T-helper 17 cell (primary cell): ENCODE results near the gene PLEKHO2. TPM values are rescaled to one million over a fixed set of nuclear protein-coding genes. Genes with fewer than 3 reads are reported as not detected.

ENCODE experiments used
- ATAC-seq: fragments of 150-1000 bp; cut with Tn5 transposase; 2 replicates; pipeline ENCODE4 v1.10.0; 2021; ENCODE audit warnings: mild to moderate bottlenecking, moderate library complexity
- DNase-seq, 3 donors: peaks; one replicate each; pipeline versions ENCODE4 v3.0.0 to v3.0.0-alpha.2; 2020 to 2021
- H3K9me3 ChIP-seq: one replicate; pipeline ENCODE4 v1.7.0; 2013; ENCODE audit warnings: low read length, mild to moderate bottlenecking; ENCODE audit not compliant: control insufficient read depth, poor library complexity, severe bottlenecking
- H3K27ac Mint-ChIP-seq: one replicate; pipeline ENCODE4 v1.8.0; 2022; ENCODE audit warnings: mild to moderate bottlenecking, moderate library complexity, mixed read lengths
- H3K27me3 Mint-ChIP-seq: one replicate; pipeline ENCODE4 v1.8.0; 2022; ENCODE audit warnings: mixed read lengths
- H3K36me3 Mint-ChIP-seq: one replicate; pipeline ENCODE4 v1.8.0; 2022; ENCODE audit warnings: low read depth, mixed read lengths
- H3K4me1 Mint-ChIP-seq: one replicate; pipeline ENCODE4 v1.8.0; 2022; ENCODE audit warnings: mild to moderate bottlenecking, mixed read lengths
- H3K4me3 Mint-ChIP-seq: one replicate; pipeline ENCODE4 v1.8.0; 2022; ENCODE audit warnings: mild to moderate bottlenecking, moderate library complexity, mixed read lengths
- total RNA-seq, 4 donors: library from RNA in 2 of 4; stranded (reverse) in 2 of 4; gene quantifications; one replicate each; pipeline ENCODE4 v1.2.3 and lab custom pipeline; 2022 to 2026

Gene PLEKHO2
- total RNA-seq, 2 donors from 2014 or later: 16.3 to 18.2 TPM

DNA sequence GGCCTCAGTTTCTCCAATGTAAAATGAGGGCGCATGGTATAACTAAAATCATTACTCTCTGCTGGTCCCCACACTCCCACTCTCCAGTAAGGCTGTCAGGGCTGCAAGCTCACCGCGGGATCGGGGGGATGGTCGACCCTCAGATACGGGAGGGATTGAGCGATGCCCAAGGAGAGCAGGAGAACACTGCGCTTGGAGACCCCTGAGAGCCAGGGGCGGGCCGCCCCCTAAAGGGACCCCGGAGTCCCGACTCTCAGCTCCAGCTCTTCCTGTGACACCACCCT lies 713 bp upstream of the PLEKHO2 start:
- H3K27me3 Mint-ChIP-seq: no peaks in the 10 kb centered on the region
- no peaks in the 10 kb centered on the region for H3K9me3 ChIP-seq
- peaks cover 4% of the 10 kb centered on the region for H3K36me3 Mint-ChIP-seq
- H3K27ac Mint-ChIP-seq: peak overlapping the region; percentile 47
- ATAC-seq (no peak), DNase-seq (no peak)
- H3K4me3 Mint-ChIP-seq: peak overlapping the region; percentile 98
- peaks cover 74% of the 10 kb centered on the region for H3K4me1 Mint-ChIP-seq

DNA sequence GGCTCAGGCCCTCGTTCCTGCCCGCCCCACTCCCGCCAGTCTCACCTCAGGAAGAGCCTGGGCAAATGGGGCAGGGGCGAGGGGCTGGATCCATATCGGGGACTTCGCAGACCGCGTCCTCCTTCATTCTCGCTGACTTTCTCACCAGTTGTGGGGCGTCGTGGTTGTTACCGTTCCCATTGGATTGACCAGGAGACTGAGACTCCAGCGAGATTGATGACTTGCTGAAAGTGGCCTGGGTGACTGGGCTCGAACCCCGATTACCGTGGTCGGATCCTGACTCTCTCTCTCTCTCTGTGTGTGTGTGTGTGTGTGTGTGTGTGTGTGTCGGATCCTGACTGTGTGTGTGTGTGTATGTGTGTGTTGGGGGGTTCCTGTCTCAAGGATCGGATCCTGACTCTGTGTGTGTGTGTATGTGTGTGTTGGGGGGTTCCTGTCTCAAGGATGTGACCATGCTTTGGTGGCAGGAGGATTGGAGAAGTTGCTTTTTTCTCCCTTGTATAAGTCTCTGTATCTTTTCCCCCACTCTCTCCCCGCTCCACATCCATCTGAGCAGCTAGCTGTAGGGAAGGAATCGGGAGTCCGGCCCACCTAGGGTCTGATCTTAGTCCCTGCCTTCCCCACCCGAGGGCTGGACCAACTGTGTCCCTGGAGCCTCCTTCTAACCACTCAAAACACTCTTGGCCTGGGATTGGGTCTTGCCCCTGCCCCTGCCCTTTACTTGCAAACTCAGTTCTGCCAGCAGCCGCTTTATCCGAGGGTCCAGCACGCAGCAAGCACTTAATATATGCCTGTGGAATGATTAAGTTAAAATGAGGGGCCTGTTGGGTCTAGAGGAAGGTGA lies 603 bp downstream of the PLEKHO2 start:
- H3K4me3 Mint-ChIP-seq: peak overlapping the region; percentile 98
- H3K27ac Mint-ChIP-seq: peak overlapping the region; percentile 95
- no peaks in the 10 kb centered on the region for H3K27me3 Mint-ChIP-seq
- H3K4me1 Mint-ChIP-seq: peaks cover 72% of the 10 kb centered on the region
- peaks cover 4% of the 10 kb centered on the region for H3K36me3 Mint-ChIP-seq
- H3K9me3 ChIP-seq: no peaks in the 10 kb centered on the region
- ATAC-seq (no peak), DNase-seq (no peak)

DNA sequence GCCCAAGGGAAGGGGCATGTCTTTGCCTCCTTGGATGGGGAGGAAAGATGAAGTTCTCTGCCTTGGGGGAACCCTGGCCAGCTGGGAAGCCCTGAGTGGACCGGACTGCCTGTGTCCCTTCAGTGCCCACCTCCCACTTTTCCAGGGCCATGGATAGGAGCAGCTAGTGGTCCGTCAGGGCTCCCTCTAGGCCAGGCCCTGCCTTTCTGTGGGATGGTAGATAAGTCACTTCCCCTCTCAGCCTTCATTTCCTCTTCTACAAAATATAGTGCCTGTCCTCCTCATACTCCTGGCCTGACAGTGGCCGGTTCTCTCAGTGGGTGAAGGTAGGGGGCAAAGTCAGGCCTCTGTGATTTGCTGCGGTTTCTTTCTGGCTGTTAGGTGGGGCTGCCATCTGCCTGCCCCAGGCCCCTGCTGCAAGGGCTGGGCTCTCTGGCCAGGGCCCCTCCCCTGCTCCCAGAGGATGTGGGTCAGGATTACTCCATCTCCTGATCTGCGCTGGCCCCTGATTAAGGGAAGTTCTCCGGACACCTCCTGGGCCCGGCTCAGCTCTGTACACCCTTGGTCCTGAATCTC lies 1.4 kb downstream of the PLEKHO2 start:
- H3K4me3 Mint-ChIP-seq: peak overlapping the region; percentile 98
- peaks cover 4% of the 10 kb centered on the region for H3K36me3 Mint-ChIP-seq
- no peaks in the 10 kb centered on the region for H3K9me3 ChIP-seq
- DNase-seq (no peak), ATAC-seq (no peak)
- H3K4me1 Mint-ChIP-seq: peaks cover 70% of the 10 kb centered on the region
- H3K27ac Mint-ChIP-seq: peak overlapping the region; percentile 95
- H3K27me3 Mint-ChIP-seq: no peaks in the 10 kb centered on the region

DNA sequence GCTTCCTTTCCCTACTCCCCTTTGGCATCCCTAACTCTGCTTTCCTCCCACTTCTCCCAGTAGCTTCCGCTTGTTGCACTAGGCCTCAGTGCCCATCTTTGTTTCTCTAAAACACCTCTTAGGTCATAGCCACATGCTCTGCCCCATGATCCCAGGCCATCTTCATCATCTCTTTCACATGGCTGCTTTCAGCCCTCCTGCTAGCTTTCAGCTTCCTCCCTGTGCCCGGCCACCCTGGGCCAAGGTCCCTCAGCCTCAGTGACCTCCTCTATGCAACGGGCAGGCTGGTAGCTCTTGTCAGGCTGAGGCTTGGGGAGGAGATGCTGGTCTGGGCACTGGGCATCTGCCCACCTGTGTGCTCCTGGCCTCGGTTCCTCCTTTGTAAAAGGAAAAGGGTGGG lies 2.3 kb downstream of the PLEKHO2 start:
- ATAC-seq: no peak
- peak overlapping the region; percentile 98 for H3K4me3 Mint-ChIP-seq
- peak overlapping the region; percentile 95 for H3K27ac Mint-ChIP-seq
- peaks cover 7% of the 10 kb centered on the region for H3K36me3 Mint-ChIP-seq
- H3K27me3 Mint-ChIP-seq: no peaks in the 10 kb centered on the region
- DNase-seq: no peak
- H3K9me3 ChIP-seq: no peaks in the 10 kb centered on the region
- H3K4me1 Mint-ChIP-seq: peaks cover 66% of the 10 kb centered on the region

DNA sequence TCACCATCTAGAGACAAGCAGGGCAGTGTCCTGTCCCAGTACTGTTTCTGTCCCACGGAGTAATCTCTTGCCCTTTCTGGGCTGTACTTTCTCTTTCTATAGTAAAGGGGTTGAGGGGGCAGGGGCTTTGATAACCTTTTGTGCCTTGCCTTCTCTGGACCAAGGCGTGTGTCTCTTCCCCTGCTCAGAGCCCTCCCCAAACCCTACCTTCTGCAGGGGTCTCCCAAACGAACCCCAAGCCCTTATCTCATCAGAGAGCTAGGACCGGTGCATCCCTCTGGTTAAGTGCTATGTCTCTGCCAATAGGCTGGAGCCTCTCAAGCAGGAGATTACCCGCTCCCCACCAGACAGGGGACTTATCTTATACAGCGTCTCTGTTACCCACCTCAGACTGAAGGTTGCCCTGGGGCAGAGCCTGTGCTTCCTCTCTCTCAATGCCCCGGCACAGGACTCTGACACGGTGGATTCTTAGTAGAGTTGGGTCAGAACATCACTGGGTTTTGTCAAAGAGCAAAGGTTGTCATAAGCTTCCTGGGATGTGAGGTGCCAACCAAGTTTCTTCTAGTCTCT lies 2.9 kb downstream of the PLEKHO2 start:
- H3K4me3 Mint-ChIP-seq: peak overlapping the region; percentile 98
- peak overlapping the region; percentile 95 for H3K27ac Mint-ChIP-seq
- no peak for DNase-seq
- H3K9me3 ChIP-seq: no peaks in the 10 kb centered on the region
- H3K4me1 Mint-ChIP-seq: peaks cover 64% of the 10 kb centered on the region
- peaks cover 7% of the 10 kb centered on the region for H3K36me3 Mint-ChIP-seq
- ATAC-seq: peak; percentile 27
- H3K27me3 Mint-ChIP-seq: no peaks in the 10 kb centered on the region

DNA sequence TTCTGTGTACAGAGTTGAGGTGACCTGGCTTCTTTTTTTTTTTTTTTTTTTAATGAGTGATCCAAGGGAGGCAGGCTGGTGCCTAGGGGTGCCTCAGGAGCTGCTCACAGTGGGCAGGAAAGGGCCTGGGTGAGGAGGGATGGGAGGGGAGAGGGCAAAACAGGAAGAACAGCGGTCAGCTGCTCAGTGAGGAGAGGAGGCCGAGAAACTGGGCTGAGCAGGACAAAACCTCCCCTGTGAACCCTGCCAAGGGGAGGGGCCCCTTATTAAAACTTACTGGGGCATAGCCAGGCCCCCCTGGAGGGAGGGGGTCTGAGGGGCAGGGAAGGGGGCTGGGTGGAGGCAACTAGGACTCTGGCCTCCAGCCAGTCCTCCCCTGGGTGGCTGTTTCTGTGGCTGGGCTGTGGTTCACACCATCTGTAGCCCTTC lies 3.5 kb downstream of the PLEKHO2 start:
- peak overlapping the region; percentile 95 for H3K27ac Mint-ChIP-seq
- H3K9me3 ChIP-seq: no peaks in the 10 kb centered on the region
- H3K4me1 Mint-ChIP-seq: peaks cover 61% of the 10 kb centered on the region
- H3K4me3 Mint-ChIP-seq: peak overlapping the region; percentile 98
- no peaks in the 10 kb centered on the region for H3K27me3 Mint-ChIP-seq
- peaks cover 7% of the 10 kb centered on the region for H3K36me3 Mint-ChIP-seq
- no peak for ATAC-seq
- no peak for DNase-seq

DNA sequence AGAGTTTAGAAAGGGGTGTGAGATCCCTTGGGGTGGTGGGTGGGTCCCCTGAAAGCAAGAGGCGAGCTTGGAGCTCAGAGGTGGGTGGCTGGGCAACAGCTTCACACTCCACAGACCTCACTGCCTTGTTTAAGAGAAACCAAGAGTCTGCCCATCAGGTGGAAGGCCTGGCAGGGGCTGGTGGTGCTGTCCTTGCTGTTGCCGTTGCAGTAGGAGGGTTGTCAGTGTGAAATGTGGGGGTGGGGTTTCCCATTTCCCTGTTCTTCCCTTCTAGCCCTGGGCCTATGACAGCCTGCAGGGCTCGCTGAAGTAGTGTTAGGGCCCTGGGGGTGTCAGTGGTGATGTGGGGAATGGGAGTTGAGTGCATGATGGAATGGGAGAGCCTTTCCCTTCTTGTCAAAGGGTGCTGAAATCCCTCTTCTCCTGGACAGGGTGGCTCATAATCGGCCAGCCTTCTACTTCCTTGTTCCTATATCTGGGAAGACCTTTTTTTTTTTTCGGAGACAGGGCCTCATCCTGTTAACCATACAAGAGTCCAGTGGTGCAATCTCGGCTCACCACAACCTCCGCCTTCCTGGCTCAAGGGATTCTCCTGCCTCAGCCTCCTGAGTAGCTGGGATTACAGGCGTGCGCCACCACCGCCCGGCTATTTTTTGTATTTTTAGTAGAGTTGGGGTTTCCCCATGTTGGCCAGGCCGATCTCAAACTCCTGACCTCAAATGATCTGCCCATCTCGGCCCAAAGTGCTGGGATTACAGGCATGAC lies 4.3 kb downstream of the PLEKHO2 start:
- Mint-ChIP-seq H3K4me3 (peak overlapping the region; percentile 98), H3K27ac (peak overlapping the region; percentile 95), H3K36me3 (peaks cover 7% of the 10 kb centered on the region), H3K4me1 (peaks cover 59% of the 10 kb centered on the region), H3K27me3 (no peaks in the 10 kb centered on the region)
- no peak for DNase-seq
- ATAC-seq: no peak
- H3K9me3 ChIP-seq: no peaks in the 10 kb centered on the region

DNA sequence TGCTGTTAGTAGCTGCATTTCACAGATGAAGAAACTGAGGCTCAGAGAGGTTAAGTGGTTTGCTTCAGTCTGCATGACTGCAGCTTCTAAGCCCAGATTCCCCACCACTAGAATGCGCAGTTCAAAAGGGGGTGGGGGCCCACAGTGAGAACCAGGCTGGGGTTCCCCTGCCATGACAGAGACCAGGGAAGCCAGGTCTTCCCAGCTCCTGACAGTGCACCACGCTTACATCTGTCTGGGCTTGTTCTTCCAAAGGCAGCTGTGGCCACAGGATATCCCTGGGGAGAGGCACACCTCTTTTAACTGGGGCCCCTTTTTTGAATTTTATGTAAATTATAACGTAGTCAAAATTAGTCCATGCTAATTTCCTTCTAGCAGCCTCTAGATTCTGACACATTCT lies 5.3 kb downstream of the PLEKHO2 start:
- H3K4me3 Mint-ChIP-seq: peak overlapping the region; percentile 25
- ATAC-seq: no peak

DNA sequence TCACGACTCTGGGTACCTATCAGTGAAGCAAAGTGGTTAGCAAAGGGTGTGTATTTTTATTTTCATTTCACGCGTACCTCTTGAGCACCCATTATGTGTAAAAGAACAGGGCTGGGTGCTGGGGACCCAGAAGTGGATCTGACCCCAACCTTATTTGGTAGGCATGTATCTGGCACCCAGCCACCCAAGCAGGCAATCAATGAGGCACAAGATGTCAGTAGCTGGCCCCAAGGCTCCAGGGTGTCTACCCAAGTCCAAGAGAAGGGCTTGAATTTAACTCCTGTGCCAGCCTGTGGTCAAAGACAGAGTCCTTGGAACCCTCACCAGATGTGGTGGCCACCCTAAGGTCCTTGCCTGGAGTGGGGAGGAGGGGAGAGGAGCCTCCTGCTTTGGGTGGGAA lies 5.7 kb downstream of the PLEKHO2 start:
- peaks cover 64% of the 10 kb centered on the region for H3K4me1 Mint-ChIP-seq
- no peak for DNase-seq

More for the DNA sequence above, 5.3 kb downstream of the PLEKHO2 start:
- DNase-seq: no peak
- H3K4me1 Mint-ChIP-seq: peaks cover 65% of the 10 kb centered on the region
- no peaks in the 10 kb centered on the region for H3K9me3 ChIP-seq
- peaks cover 8% of the 10 kb centered on the region for H3K36me3 Mint-ChIP-seq
- H3K27me3 Mint-ChIP-seq: no peaks in the 10 kb centered on the region
- peak overlapping the region; percentile 69 for H3K27ac Mint-ChIP-seq

DNA sequence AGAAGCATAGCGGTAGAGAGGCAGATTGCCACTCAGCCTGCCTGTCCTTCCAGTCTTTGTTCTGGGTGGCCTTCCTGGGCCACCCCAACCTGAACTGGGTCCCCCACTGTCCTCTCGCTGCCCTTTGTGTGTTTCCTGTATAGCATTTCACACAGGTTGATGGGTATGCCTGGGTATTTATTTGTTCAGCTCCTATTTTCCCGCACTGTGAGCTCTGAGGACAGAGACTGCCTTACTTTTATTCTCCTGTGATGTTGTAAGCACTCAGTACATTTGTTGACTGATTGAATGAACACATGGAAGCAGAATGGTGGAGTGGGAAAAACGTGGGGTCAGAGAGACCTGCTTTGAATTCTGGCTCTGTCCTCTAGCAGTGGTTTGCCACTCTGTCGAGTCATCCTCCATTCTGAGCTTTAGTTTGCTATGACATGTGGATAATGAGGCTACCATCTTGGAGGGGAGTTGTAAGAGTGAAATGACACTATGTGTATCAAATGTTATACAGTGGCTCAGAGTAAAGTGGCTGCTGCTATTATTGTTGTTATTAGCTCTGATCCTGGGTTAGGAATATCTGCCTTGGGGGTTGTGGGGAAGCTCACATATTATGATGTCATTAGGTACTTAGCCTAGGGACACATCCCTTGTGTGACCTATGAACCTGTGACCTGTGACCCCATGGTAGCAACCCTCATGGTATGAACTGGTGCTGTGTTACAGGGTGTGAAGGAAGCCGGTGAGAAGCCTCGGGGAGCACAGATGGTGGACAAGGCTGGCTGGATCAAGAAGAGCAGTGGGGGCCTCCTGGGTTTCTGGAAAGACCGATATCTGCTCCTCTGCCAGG lies 6.4 kb downstream of the PLEKHO2 start:
- no peaks in the 10 kb centered on the region for H3K9me3 ChIP-seq
- H3K4me1 Mint-ChIP-seq: peaks cover 59% of the 10 kb centered on the region
- DNase-seq (no peak), ATAC-seq (no peak)
- H3K36me3 Mint-ChIP-seq: peaks cover 7% of the 10 kb centered on the region
- no peaks in the 10 kb centered on the region for H3K27me3 Mint-ChIP-seq
- H3K27ac Mint-ChIP-seq: peak overlapping the region; percentile 69
- H3K4me3 Mint-ChIP-seq: no peak overlapping the region

More for the DNA sequence above, 5.7 kb downstream of the PLEKHO2 start:
- no peaks in the 10 kb centered on the region for H3K27me3 Mint-ChIP-seq
- H3K27ac Mint-ChIP-seq: peak overlapping the region; percentile 69
- peak overlapping the region; percentile 25 for H3K4me3 Mint-ChIP-seq
- no peaks in the 10 kb centered on the region for H3K9me3 ChIP-seq
- ATAC-seq: no peak
- peaks cover 9% of the 10 kb centered on the region for H3K36me3 Mint-ChIP-seq

DNA sequence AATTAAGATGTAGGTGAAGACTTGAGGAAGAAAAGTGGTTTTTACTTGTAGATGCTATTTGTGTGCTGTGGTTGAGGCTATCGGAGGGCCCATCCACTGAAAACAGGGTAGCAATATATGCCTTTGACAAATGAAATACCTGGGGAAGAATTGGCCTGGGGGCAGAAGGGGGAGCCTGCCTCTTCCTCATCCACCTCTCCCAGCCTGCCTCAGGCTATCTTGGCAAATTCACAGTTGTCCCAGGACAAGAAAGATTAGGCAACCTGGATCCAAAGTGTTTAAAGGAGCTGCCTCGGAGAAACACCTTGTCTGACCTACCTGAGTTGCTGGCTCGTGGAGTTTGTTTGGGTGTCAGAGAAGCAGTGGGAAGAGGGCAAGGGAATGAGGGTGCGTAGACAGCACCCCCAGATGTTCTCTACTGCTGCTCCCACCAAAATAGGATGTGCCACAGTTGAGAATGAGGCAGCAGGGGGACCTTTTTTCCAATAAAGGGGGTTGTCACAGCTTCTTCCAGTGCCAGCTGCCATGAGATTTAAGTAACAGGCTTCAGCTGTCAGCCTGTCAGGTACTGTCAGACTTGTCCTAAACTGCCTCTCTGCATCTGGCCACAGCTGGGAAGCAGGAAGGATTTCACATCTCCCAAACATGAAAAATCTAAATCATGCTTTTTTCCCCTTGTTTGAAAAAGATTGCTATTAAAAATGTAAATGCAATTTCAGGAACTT lies 9.2 kb downstream of the PLEKHO2 start:
- H3K27ac Mint-ChIP-seq: no peak overlapping the region
- ATAC-seq (no peak), DNase-seq (no peak)
- no peaks in the 10 kb centered on the region for H3K9me3 ChIP-seq
- H3K4me1 Mint-ChIP-seq: peaks cover 53% of the 10 kb centered on the region
- peaks cover 9% of the 10 kb centered on the region for H3K36me3 Mint-ChIP-seq
- H3K4me3 Mint-ChIP-seq: no peak overlapping the region
- no peaks in the 10 kb centered on the region for H3K27me3 Mint-ChIP-seq

DNA sequence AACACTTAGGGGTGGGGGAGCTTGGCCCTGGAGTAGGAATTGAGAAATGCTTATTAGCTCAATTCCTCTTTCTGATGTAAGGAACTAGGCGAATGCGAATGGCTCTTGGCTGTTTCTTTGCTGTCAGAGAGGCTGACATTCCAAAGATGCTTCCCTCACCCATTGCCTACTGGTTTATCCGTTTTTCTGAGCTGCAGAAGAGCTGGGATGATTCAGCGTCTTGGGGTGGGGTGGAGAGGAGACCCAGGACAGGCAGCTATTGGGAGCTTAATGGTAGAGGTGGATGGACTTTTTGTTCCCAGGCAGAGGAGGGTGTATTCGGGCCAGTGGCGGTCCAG lies 9.8 kb downstream of the PLEKHO2 start:
- Mint-ChIP-seq H3K27me3 (no peaks in the 10 kb centered on the region), H3K36me3 (peaks cover 9% of the 10 kb centered on the region), H3K27ac (peak overlapping the region; percentile 73), H3K4me3 (no peak overlapping the region), H3K4me1 (peaks cover 53% of the 10 kb centered on the region)
- no peak for DNase-seq
- no peaks in the 10 kb centered on the region for H3K9me3 ChIP-seq
- no peak for ATAC-seq
